ENCODE data around the gene HAS3.
"Not testable (repeated sequence)": the region's sequence is repeated elsewhere in the genome, so short reads cannot be mapped to it uniquely, and the experiment has no call there.

The HAS3 gene

DNA sequence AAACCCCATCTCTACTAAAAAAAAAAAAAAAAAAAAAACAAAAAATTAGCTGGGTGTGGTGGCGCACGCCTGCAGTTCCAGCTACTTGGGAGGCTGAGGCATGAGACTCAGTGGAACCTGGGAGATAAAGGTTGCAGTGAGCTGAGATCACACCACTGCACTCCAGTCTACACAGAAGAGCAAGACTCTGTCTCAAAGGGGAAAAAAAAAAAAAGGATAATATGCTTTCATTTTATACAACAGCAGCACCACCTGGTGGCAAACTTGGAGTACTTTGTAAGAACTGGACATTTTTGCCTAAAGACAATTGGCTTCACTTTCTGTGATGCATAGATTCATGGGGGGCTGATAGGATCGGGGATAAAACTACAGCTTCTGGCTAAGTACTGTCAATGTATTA lies 18.5 kb downstream of the HAS3 start:
- Histone ChIP-seq H3K27ac (replicated peaks) (no peak overlapping the region), H3K27me3 (ENCODE audit: insufficient read depth, poor library complexity, severe bottlenecking) (no peaks in the 10 kb centered on the region), H3K4me3 (replicated peaks; ENCODE audit: insufficient read depth, low read length) (no peak overlapping the region)
- TF ChIP-seq, protein P1, sequence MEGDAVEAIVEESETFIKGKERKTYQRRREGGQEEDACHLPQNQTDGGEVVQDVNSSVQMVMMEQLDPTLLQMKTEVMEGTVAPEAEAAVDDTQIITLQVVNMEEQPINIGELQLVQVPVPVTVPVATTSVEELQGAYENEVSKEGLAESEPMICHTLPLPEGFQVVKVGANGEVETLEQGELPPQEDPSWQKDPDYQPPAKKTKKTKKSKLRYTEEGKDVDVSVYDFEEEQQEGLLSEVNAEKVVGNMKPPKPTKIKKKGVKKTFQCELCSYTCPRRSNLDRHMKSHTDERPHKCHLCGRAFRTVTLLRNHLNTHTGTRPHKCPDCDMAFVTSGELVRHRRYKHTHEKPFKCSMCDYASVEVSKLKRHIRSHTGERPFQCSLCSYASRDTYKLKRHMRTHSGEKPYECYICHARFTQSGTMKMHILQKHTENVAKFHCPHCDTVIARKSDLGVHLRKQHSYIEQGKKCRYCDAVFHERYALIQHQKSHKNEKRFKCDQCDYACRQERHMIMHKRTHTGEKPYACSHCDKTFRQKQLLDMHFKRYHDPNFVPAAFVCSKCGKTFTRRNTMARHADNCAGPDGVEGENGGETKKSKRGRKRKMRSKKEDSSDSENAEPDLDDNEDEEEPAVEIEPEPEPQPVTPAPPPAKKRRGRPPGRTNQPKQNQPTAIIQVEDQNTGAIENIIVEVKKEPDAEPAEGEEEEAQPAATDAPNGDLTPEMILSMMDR (IDR thresholded peaks at IDR 0.05; ENCODE audit: insufficient read depth, low read length) = peak; percentile 37
- TF ChIP-seq, protein P2, sequence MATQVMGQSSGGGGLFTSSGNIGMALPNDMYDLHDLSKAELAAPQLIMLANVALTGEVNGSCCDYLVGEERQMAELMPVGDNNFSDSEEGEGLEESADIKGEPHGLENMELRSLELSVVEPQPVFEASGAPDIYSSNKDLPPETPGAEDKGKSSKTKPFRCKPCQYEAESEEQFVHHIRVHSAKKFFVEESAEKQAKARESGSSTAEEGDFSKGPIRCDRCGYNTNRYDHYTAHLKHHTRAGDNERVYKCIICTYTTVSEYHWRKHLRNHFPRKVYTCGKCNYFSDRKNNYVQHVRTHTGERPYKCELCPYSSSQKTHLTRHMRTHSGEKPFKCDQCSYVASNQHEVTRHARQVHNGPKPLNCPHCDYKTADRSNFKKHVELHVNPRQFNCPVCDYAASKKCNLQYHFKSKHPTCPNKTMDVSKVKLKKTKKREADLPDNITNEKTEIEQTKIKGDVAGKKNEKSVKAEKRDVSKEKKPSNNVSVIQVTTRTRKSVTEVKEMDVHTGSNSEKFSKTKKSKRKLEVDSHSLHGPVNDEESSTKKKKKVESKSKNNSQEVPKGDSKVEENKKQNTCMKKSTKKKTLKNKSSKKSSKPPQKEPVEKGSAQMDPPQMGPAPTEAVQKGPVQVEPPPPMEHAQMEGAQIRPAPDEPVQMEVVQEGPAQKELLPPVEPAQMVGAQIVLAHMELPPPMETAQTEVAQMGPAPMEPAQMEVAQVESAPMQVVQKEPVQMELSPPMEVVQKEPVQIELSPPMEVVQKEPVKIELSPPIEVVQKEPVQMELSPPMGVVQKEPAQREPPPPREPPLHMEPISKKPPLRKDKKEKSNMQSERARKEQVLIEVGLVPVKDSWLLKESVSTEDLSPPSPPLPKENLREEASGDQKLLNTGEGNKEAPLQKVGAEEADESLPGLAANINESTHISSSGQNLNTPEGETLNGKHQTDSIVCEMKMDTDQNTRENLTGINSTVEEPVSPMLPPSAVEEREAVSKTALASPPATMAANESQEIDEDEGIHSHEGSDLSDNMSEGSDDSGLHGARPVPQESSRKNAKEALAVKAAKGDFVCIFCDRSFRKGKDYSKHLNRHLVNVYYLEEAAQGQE (IDR thresholded peaks at IDR 0.05; ENCODE audit: insufficient replicate concordance, low read depth) = no peak
- DNase-seq (ENCODE audit: low read depth in 1 of 2, low spot score in 1 of 2) = peak; percentile 36 to 57

DNA sequence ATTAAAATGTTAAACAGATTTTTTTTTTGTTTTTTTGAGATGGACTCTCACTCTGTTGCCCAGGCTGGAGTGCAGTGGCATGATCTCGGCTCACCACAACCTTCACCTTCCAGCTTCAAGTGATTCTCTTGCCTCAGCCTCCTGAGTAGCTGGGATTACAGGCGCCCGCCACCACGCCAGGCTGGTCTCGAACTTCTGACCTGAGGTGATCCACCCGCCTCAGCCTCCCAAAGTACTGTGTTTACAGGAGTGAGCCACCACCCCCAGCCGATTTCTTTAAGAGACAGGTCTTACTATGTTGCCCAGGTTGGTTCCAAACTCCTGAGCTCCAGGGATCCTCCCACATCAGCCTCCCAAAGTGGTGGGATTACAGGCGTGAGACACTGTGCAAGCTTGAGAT lies 19.0 kb downstream of the HAS3 start:
- not testable (repeated sequence) for H3K27ac ChIP-seq (replicated peaks); H3K27me3 ChIP-seq (ENCODE audit: insufficient read depth, poor library complexity, severe bottlenecking); H3K4me3 ChIP-seq (replicated peaks; ENCODE audit: insufficient read depth, low read length); DNase-seq (ENCODE audit: low read depth in 1 of 2, low spot score in 1 of 2)

DNA sequence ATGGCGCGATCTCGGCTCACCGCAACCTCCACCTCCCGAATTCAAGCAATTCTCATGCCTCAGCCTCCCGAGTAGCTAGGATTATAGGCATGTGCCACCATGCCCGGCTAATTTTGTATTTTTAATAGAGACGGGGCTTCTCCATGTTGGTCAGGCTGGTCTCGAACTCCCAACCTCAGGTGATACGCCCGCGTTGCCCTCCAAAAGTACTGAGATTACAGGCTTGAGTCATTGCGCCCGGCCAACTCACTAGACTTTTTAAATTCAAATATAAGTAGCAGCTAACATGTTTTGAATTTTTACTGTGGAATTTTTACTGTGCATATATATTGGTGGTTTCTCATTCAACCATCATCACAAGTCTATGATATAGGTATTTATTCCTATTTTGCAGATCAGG lies 19.5 kb downstream of the HAS3 start:
- H3K27me3 ChIP-seq (ENCODE audit: insufficient read depth, poor library complexity, severe bottlenecking); H3K4me3 ChIP-seq (replicated peaks; ENCODE audit: insufficient read depth, low read length); DNase-seq (ENCODE audit: low read depth in 1 of 2, low spot score in 1 of 2); H3K27ac ChIP-seq (replicated peaks): not testable (repeated sequence)

DNA sequence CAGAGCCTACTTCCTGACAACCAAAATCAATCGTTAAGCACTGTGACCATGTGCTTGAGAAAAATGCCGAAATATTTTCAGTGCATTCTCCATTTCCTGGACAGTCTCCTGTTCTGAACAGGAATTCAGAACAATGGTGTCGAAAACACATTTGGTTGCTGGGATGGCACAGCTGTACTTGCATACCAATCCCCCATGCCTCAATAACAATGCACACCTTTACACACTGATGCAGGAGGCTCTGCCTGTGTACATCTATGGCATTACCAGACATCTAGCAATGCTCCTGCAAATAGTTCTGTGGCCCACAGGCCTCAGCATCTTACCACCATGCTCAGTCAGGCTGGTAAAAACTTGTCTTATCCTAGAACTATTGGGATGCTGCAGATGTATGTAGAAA lies 20.8 kb downstream of the HAS3 start:
- TF ChIP-seq POLR2AphosphoS5 (IDR thresholded peaks at IDR 0.05; ENCODE audit: low read depth) (no peak), GABPA (IDR thresholded peaks at IDR 0.05; ENCODE audit: low read depth) (no peak), SPI1 (IDR thresholded peaks at IDR 0.05; ENCODE audit: borderline replicate concordance, low read depth) (no peak)
- TF ChIP-seq, protein P1 (IDR thresholded peaks at IDR 0.05; ENCODE audit: insufficient read depth, low read length) = no peak
- TF ChIP-seq, protein P2 (IDR thresholded peaks at IDR 0.05; ENCODE audit: insufficient replicate concordance, low read depth) = no peak
- Histone ChIP-seq H3K4me3 (replicated peaks; ENCODE audit: insufficient read depth, low read length) (no peak overlapping the region), H3K27me3 (ENCODE audit: insufficient read depth, poor library complexity, severe bottlenecking) (no peaks in the 10 kb centered on the region), H3K27ac (replicated peaks) (no peak overlapping the region)
- no peak for DNase-seq (ENCODE audit: low read depth in 1 of 2, low spot score in 1 of 2)

DNA sequence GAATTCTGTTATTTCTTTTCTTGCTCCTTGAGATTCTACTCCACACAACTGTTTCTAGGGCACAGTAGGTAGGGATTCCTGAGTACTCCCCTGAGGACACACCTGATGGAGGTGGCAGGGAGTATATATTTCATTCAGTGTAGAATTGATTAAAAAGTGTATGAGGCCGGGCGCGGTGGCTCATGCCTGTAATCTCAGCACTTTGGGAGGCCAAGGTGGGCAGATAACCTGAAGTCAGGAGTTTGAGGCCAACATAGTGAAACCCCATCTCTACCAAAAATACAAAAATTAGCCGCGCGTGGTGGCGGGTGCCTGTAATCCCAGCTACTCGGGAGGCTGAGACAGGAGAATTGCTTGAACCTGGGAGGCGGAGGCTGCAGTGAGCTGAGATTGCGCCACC lies 21.3 kb downstream of the HAS3 start:
- H3K27ac ChIP-seq (replicated peaks); DNase-seq (ENCODE audit: low read depth in 1 of 2, low spot score in 1 of 2); H3K27me3 ChIP-seq (ENCODE audit: insufficient read depth, poor library complexity, severe bottlenecking); H3K4me3 ChIP-seq (replicated peaks; ENCODE audit: insufficient read depth, low read length): not testable (repeated sequence)
